Stimulated activated CD8-positive, alpha-beta memory T cell treated with anti-CD3 and anti-CD28 coated beads, Interleukin-2, amount 100 ng/mL, for 1 hour (primary cell): ENCODE measurements around the gene APOL4.
"Not testable (repeated sequence)": the region's sequence is repeated elsewhere in the genome, so short reads cannot be mapped to it uniquely, and the experiment has no call there.

Experiments
- DNase-seq, 2 donors: peaks; one replicate each; pipeline ENCODE4 v3.0.0-alpha.2; 2020; ENCODE audit warnings: low read depth in 2 of 2

APOL4 gene

DNA sequence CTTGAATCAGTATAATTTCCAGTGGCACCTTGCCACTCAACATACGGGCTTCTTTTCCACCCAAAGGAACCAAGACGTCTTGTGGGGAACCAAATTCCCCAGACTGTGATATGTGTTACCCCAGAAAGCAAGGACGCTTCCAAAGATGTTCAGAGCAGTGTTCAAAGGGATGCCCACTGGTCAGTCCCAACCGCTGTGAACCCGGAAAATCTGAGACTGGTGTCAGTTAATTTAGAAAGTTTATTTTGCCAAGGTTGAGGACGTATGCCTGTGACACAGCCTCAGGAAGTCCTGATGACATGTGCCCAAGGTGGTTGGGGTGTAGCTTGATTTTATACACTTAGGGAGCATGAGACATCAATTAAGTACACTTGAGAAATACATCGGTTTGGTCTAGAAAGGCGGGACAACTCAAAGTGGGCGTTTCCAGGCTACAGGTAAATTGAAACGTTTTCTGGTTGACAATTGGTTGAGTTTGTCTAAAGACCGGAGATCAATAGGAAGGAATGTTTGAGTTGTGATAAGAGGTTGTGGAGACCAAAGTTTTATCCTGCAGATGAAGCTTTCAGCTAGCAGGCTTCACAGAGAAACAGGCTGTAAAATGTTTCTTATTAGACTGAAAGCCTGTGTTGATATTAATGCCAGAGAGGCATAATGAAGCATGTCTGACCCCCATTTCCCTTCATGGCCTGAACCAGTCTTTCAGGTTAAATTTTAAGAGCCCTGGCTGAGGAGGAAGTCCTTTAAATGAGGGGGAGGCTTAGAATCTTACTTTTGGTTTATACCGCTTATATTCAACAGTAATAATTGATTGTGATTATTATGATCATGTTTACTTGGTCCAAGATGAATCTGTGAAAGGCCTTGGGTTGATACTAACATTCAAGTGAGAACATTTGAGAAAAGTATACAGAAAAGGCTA is 47.8 kb downstream of the APOL4 start:
- no peak for DNase-seq

GRCh38 chr22:36152821-36153220 is 48.8 kb downstream of the APOL4 start:
- DNase-seq: not testable (repeated sequence)

- no peak for DNase-seq
Observed at GRCh38 chr22:36152088-36152487, 49.5 kb downstream of the APOL4 start.

- no peak for DNase-seq
Observed at GRCh38 chr22:36151006-36151595, 50.5 kb downstream of the APOL4 start.

- no peak for DNase-seq
Observed at GRCh38 chr22:36149441-36149840, 52.2 kb downstream of the APOL4 start.

DNA sequence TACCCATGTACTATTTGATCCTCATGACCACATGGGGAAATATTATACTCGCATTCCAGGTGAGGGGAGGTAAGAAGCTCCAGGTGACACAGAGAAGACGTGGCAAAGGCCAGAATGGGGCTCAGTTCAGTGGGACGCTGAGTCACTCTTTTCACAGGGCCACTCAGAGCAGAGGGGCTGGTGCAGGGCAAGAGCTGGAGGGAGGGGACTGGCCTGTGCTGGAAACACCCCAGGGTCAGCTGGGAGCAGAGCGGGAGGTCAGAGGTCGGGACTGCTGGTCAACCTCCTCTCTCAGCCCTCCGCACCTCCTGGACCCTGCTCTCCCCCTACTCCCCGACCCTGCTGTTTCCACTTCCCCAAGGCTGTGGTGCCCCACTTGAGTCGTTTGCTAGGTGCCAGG is 53.2 kb downstream of the APOL4 start:
- no peak for DNase-seq

DNA sequence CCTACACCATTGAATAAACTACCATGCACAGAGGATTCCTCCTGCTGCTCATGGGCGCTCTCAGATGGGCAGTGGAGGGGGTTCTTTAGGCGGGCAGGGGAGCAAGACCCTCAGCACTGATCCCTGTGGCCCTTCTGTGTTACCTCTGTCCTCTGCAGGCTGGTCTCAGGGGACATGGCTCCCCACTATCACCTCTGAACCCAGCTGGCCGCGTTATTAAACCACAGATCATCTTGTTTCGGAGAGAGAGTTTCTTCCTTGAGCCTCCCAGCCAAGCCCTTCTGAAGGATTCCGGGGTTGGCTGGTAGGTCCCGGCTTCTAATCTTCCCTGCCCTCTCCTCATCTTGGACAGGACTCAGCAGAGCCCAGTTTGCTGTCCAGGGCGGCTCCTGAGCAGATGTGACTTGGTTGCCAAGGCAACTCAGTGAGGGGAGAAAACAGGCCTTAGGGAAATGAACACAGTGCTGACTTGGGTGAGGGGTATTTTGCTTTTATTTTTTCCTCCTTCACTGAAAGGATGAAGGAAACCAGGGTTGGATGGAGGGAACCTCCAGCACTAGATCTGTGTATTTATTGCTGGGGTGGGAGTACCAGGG is 54.3 kb downstream of the APOL4 start:
- no peak for DNase-seq

GRCh38 chr22:36145881-36146280 is 55.7 kb downstream of the APOL4 start:
- DNase-seq: no peak

GRCh38 chr22:36144886-36145541 is 56.6 kb downstream of the APOL4 start:
- no peak for DNase-seq

DNA sequence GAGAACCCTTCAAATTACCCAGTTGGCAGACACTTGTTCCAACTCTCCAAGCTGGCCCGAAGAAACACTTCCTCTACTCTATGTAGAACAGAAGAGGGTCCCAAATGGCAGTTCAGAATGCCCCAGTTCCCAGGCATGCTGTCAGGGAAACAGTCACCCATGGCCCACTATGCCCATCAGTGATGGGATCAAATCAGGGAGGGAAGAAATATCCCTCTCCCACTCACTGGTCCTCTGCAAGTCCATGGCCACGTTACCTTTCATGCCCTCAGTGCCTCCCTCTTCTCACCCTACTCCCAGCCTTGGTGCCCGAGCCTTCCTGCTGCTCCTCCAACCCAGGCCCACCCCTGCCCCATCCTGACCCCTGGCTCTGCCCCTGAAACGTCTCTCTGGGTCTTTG is 57.7 kb downstream of the APOL4 start:
- DNase-seq: no peak

DNA sequence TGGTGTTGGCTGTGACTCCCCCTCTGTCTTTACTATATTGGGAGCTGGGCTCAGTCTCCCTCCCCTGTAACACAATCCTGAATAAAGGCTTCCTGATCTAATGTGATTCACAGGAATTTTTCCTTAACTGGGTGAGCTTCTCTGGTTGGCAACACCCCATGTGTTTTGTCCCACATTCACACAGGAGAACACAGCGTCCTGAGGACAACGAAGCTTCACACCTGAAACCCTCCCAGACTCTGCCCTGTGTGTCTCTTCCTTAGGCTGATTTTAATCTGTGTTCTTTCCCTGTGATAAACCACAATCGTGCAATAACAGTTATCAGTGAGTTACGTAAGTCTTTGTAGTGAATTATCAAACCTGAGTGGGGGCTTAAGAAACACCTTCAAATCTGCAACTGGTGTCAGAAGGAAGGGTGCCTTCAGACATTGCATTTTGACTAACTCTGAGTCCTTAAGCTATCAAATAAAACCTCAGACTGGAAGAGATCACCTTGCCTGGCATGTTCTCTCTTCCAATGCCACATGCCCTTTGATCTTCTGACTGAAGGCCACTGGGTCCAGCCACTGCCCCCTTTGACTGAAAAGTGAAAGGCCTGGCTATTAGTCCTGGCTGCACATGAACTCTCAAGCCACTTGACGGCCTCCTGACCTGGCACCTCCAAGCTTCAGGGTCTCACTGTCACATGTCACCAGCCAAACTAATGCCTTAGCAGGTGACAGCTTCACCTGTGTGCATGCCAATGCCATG is 58.4 kb downstream of the APOL4 start:
- DNase-seq: no peak

DNA sequence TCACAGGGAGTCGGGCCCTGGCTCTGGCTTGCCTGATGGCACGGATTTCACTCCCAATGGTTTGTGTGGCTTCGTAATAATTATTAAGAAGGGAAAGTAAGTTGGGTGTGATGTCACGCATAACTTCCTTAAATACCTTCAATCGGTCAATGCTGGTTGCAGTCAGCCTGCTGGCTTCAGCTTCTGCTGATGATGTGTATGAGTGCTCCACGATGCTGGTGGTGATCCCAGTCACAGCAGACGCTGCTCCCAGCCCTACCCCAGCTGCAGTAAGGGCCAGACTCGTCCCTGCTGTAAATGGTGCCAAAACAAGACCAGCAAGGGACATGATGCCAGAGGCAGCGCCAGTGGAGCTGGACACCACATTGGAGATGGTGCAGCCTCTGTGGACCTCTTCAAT is 60.1 kb downstream of the APOL4 start:
- DNase-seq: no peak
